Epithelial cell of prostate (primary cell): Measurements from ENCODE around the gene NOL9.

ENCODE experiments used
- DNase-seq: peaks from one replicate; pipeline ENCODE4 v3.0.0-alpha.2; 2011; ENCODE audit warnings: low read depth, low spot score
- H3K27ac ChIP-seq: fragments of 450-650 bp; 2 replicates; pipeline ENCODE4 v1.5.1; 2017; ENCODE audit warnings: mild to moderate bottlenecking

The NOL9 gene

GRCh38 chr1:6507461-6507911, 46.8 kb downstream of the NOL9 start:
- no peak for DNase-seq
- no peak overlapping the region for H3K27ac ChIP-seq

- no peak overlapping the region for H3K27ac ChIP-seq
- DNase-seq, result no peak
Observed at GRCh38 chr1:6507037-6507428, 47.3 kb downstream of the NOL9 start.

- H3K27ac ChIP-seq, result no peak overlapping the region
- DNase-seq, result no peak
Observed at GRCh38 chr1:6506210-6507036, 47.9 kb downstream of the NOL9 start.

- DNase-seq, result no peak
- H3K27ac ChIP-seq, result no peak overlapping the region
Observed at GRCh38 chr1:6505367-6506209, 48.7 kb downstream of the NOL9 start.

GRCh38 chr1:6504887-6505286, 49.4 kb downstream of the NOL9 start:
- DNase-seq, result no peak
- H3K27ac ChIP-seq, result no peak overlapping the region

- DNase-seq, result no peak
- H3K27ac ChIP-seq, result no peak overlapping the region
Observed at GRCh38 chr1:6503884-6504602, 50.3 kb downstream of the NOL9 start.

GRCh38 chr1:6502000-6502891, 52.1 kb downstream of the NOL9 start:
- H3K27ac ChIP-seq, result no peak overlapping the region

GRCh38 chr1:6501279-6501813, 53.0 kb downstream of the NOL9 start:
- no peak overlapping the region for H3K27ac ChIP-seq
- no peak for DNase-seq

More at GRCh38 chr1:6502000-6502891, 52.1 kb downstream of the NOL9 start:
- no peak for DNase-seq

GRCh38 chr1:6500544-6501278, 53.6 kb downstream of the NOL9 start:
- H3K27ac ChIP-seq, result no peak overlapping the region
- DNase-seq, result no peak

- DNase-seq, result no peak
- no peak overlapping the region for H3K27ac ChIP-seq
Observed at GRCh38 chr1:6499296-6499695, 55.0 kb downstream of the NOL9 start.

GRCh38 chr1:6498576-6499111, 55.7 kb downstream of the NOL9 start:
- DNase-seq, result no peak
- no peak overlapping the region for H3K27ac ChIP-seq

GRCh38 chr1:6497867-6498575, 56.3 kb downstream of the NOL9 start:
- H3K27ac ChIP-seq, result peak overlapping the region; percentile 100
- no peak for DNase-seq

- DNase-seq, result no peak
- peak overlapping the region; percentile 100 for H3K27ac ChIP-seq
Observed at GRCh38 chr1:6497215-6497866, 57.0 kb downstream of the NOL9 start.

- H3K27ac ChIP-seq, result peak overlapping the region; percentile 100
- DNase-seq, result no peak
Observed at GRCh38 chr1:6496890-6497214, 57.5 kb downstream of the NOL9 start.

GRCh38 chr1:6496365-6496721, 58.0 kb downstream of the NOL9 start:
- no peak for DNase-seq
- H3K27ac ChIP-seq, result peak overlapping the region; percentile 100

- peak overlapping the region; percentile 100 for H3K27ac ChIP-seq
- DNase-seq, result no peak
Observed at GRCh38 chr1:6495540-6496364, 58.6 kb downstream of the NOL9 start.

- H3K27ac ChIP-seq, result peak overlapping the region; percentile 100
- DNase-seq, result no peak
Observed at GRCh38 chr1:6495041-6495441, 59.3 kb downstream of the NOL9 start.
